GM21737 (cell line): ENCODE data around the gene SPTLC3.

Experiments
- ATAC-seq: cut with Tn5 transposase; IDR thresholded peaks from one replicate; pipeline ENCODE4 v1.9.1; 2021; ENCODE audit warnings: mild to moderate bottlenecking, moderate library complexity; ENCODE audit not compliant: unreplicated experiment

The SPTLC3 gene

DNA sequence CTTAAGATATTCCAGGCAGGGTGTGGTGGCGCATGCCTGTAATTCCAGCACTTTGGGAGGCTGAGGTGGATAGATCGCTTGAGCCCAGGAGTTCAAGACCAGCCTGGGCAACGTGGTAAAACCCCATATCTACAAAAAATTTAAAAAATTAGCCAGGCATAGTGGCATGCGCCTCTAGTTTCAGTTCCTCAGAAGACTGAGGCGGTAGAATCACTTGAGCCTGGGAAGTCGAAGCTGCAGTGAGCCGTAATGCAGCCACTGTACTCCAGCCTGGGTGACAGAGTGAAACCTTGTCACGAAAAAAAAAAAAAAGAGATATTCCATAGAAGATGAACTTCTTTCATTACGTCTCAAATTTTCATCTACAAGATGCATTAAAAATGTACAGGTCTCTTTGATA is 165.6 kb downstream of the SPTLC3 start:
- no peak for ATAC-seq

DNA sequence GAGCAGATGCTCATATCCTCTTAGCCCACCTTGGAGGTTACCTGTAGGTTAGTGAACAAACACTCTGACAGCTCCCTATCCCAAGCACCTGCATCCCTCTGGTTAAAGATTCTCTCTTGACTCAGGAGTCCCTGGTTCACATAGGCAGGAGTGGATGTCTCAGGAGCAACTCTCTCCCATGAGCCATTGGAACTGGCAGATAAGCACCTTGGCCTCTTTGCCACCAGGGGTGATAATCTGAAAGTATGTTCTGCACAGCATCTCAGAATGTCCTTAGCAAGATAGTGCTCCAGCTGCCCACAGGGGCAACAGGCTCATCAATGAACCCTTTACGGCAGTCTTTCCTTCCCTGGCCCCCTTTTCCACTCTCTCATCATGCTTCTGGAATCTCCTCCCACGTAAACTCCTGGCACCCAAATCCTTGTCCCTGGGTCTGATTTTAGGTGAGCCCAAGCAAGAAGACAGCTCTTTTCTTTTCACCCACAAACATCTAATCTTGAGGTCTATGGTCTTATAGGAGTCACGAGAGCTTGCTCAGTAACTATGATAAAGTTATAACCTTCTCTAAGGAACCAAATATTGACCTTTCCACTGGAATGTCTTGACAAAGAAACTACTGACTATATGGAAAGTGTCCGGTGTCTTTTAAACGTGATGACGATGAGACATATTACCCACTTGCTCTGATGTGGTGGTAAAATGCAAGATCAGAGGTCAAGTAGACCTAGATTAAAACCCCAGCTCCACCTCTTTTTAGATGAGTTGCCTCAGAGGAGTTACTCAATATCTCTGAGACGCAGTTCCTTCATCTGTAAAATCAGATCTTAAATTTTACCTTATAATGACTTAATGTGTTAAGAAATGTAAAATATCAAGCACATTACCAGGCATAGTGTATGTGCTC is 172.5 kb downstream of the SPTLC3 start:
- ATAC-seq, result no peak

DNA sequence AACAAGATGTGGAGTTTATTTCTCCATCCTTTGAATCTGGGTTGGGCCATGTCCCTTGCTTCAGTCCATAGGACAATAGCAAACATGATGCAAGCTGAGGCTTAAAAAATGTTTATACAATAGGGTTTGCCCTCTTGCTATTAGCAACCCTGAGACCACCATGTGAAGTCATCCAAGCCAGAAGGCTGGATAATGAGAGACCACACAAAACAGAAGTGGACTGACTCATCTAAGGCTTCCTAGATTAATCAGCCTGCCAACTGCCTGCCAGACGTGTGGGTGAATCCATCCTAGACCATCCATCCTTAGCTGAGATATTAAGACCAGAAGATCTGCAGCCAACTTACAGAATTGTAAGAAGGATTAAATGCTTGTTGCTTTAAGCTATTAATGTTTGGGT is 174.2 kb downstream of the SPTLC3 start:
- ATAC-seq, result no peak

DNA sequence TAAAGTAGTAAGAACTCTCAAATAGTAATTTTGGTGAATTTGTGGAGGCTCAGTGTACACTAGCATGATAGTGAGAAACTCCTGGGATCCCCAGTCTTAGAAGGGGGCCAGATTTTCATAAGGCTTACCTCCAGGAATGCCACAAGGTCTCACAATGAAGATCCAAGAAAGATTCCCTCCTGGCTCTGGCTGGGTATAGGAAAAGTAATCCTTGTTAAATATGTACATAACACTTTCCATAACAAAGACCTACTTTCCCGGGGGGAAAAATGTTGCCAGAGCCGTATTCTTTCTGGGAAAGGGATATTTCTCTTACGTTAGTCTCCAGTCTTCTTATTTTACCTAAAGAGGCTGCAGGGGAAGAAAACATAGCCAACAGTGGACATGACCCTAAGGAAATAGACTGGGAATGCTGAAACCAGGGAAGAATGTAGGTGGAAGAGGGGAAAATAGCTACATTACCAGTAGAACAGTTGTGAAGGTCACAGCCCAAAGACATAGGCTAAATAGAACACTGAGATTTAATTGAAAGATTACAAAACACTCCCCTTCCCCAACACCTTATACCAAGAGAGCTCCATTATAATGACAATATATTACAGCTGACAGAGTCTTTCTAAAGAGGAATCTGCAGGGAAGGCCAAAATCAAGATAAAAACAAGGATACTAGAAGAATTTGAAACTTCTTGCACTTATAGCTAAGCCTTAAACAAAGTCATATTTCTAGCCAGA is 177.4 kb downstream of the SPTLC3 start:
- ATAC-seq, result no peak

DNA sequence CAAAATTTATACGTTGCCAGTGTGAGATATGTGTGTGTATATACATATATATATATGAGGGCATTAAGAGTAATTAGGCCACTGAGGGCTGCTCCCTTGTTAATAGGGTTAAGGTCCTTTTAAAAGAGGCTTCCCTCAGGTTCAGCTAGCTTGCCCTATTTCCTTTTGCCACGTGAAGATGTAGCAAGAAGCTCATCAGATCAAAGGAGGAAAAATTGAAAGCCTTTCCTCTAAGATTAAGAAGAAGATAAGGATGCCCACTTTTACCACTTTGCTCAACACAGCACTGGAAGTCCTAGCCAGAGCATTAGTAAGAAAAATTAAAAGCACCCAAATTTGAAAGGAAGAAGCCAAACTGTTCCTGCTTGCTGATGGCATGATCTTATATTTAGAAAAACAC is 179.1 kb downstream of the SPTLC3 start:
- ATAC-seq, result no peak

DNA sequence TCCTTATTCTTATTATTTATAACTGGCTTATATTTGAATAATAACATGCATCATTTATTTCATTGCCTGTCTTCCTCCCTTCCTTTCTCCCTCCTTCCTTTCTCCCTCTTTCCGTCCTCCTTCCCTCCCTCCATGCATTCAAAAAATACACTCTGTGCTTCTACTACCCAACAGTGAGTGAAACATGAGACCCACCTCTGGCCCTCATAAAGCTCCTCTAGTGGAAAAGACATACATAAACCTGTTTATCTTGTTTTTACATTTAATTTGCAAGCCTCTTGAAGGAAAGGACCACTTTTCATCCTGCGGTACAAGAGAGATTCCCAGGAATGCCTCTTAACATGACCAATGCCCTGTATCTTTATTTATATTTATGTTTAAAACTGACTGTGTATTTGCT is 190.5 kb downstream of the SPTLC3 start:
- no peak for ATAC-seq

DNA sequence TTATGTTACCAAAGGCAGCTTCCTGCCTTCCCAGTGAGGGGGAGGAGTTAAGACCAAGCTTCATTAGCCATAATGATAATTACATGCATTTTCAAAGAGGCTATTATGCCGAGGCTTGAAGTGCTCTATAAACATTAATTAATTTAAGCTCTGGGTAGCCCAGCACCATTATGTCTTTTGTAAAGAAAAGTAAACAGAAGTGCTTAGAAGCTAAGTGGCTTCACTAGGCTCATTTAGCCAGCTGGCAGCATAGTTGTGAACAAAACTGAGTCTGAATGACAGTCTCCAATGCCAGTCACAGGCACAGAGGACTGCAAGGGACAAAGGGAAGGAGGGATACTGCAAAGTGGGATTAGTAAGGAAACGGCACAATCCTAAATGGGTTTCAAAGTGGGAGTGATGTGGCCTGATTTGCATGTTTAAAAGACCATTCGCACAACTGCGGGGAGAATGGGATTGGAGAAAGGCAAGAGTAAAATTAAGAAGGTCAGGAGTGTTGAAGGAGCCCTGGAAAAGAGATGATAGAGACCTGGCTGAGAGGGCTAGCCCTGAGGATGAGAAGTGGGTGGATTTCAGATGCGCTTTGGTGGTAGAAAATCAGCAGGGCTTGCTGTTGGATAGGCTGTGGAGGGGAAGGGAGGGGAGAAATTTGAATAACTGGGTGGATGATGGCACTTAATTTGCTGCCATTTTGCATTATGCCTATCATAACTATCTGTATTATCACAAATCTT is 192.2 kb downstream of the SPTLC3 start:
- ATAC-seq, result no peak

DNA sequence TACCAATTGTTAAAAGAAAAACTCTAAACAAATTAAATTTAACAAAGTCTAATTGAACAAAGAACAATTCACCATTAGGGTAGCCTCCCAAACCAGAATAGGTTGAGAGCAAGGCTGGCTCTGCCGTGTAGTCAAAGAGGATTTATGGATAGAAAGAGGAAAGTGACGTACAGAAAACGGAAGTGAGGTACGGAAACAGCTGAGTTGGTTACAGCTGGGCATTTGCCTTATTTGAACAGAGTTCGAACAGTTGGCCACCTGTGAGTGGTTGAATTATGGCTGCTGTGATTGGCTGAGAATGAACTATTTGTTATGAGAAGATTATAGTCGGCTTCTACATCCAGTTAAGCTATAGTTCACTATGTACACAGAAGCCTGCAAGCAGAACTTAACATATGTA is 193.8 kb downstream of the SPTLC3 start:
- no peak for ATAC-seq

DNA sequence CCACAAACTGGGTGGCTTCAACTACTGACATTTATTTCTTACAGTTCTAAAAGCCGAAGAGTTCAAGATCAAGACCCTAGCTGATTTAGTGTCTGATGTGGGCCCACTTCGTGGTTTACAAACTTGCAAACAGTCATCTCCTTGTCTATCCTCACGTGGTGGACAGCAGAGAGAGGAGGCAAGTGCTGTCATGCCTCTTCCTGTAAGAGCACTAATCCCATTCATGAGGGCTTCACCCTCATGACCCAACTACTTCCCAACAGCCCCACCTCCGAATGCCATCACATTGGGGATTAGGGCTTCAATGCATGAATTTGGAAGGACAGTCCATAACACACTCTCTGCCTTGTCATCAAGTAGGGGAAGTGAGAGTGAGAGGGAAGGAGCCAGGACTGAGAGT is 196.7 kb downstream of the SPTLC3 start:
- ATAC-seq, result no peak

DNA sequence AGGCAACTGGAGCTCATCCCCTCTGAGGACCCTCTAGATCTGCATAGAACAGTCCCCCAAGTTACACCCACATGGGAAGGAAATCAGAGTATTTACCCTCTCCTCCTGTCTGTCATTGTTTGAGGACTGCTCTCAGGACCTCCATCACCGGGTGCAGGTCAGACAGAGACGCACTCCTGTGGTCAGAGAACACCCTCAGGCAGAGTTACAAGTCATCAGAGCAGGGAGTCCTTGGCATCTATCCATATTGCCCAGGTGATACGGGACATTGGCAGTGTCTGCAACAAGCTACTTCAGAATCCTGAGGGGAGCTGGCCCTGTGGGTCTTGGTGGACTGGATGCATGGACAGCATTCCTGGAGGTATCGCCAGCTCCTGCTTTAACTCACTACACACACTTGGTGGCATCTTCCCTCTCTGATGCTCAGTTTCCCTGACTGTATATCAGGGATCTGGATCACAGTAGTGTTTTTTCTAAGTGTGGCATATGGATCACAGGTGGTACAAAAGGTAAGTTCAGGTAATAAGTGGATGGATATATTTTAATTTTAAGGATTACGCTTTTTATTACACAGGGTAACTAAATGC is 197.2 kb downstream of the SPTLC3 start:
- ATAC-seq, result no peak

DNA sequence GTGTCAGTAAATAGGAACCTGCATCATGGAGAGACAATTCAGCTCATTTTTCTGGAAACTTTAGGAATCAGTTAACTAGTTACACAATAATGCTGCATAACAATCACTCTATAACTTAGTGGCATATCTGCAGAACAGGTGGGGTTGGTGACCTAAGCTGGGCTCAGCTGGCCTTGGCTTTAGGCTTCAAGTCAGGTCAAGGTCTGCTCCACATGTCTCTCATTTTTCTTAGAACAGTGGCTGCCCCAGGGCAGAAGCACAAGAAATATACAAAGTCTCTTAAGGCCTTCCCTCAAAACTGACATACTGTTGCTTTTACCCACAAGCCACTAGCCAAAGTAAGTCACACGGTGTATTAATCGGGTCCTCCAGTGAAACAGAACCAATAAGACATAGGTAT is 198.2 kb downstream of the SPTLC3 start:
- no peak for ATAC-seq

DNA sequence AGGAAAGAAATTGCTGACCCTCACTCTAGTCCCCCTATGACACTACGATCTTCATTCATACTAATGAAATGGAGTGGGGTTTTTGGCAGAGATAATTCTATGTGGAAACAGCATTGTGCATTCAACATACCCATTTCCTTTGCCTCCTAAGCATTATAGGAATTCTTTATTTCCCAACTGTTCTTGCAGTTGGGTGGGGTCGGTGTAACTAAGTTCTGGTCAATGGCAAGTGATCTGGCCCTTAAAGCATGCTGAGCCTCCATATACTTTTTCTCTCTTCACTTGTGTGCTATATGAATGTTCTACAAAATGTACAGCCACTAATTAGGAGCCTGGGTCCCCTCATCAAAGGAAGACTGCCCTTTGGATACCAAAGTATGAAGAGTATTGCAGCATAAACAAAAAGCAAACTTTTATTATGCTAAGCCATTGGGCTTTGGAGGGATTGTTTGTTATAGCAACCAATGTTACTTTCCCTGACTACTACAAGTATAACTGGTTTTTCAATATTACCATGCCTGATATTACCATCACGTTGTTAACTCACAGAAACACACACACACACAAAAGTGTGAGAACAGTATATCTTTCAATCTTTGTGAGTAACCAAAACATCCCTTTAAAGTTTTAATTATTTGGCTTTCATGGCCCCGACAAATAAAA is 203.3 kb downstream of the SPTLC3 start:
- ATAC-seq, result no peak

DNA sequence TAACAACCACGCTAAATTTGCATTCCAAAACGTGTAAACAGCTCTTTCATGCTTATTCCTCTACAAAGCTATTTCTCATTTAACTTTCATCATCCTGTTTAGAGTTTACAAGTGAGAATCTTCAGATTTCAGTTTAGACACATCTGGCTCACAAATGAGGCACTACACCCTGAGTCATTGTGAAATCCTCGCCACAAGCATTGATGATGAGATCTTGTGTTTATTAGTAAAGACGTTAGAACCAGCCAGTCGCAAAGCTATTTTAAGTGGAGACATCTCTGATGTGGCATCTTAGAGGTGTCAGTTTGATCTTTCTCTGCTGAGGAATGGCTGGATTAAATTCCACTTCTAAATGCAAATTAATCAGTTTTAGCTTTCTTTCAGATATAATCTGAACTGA is 204.0 kb downstream of the SPTLC3 start:
- ATAC-seq, result no peak

DNA sequence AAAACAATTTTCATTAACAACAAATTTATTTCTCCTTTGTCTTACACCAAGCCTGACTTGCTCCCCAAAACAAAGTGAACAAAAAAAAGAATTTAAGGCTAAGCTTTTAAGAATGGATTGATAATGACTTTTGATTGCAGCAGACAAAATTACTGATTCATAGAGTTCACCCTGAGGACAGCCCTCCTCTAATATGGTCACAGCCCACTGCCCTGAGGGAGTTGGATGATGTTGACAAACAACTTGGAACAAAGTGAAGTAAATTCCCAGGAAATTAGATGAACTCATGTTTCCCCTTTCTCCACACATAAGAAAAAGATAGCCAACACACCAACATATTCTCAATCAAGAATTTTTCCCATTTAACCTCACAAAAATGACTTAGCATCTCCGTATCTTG is 204.6 kb downstream of the SPTLC3 start:
- no peak for ATAC-seq

DNA sequence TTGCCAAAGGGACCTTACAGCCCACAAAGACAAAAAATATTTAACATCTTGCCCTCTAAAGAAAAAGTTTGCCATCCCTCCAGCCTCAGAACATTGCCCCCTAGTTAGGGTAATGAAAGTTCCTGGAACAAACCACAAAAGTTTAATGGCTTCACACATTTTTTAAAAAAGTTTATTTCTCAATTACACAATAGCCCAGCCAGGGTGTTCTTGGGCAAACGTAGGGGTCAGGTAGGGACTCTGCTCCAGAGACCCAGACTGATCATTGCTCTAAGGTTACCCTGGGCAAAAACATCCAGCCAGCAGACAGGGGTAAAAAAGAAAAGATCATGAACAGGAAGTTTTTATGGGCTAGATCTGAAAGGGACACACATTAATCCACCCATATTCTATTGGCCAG is 207.8 kb downstream of the SPTLC3 start:
- ATAC-seq, result no peak
